ENCODE measurements around the gene SRCAP. TPM values are rescaled to one million over a fixed set of nuclear protein-coding genes. Genes with fewer than 3 reads are reported as not detected.

Gene SRCAP
- total RNA-seq, 1 donor from 2014 or later: 18.1 TPM

- peaks cover 3% of the 10 kb centered on the region for H3K36me3 ChIP-seq (ENCODE audit: control insufficient read depth, insufficient read depth, low read length)
- H3K27me3 ChIP-seq (ENCODE audit: control insufficient read depth, insufficient read depth, low read length): no peaks in the 10 kb centered on the region
- DNase-seq (ENCODE audit: low read depth): no peak
- TF ChIP-seq CTCF (IDR thresholded peaks at IDR 0.05; ENCODE audit: insufficient read depth, low read length, poor library complexity, severe bottlenecking): no peak
- H3K4me3 ChIP-seq (ENCODE audit: low read depth, low read length): no peak overlapping the region
These were observed 57.8 kb downstream of the SRCAP start for GRCh38 chr16:30756781-30757100.

GRCh38 chr16:30757316-30757715 lies 58.3 kb downstream of the SRCAP start:
- DNase-seq (ENCODE audit: low read depth): no peak
- no peak overlapping the region for H3K4me3 ChIP-seq (ENCODE audit: low read depth, low read length)
- no peak for TF ChIP-seq CTCF (IDR thresholded peaks at IDR 0.05; ENCODE audit: insufficient read depth, low read length, poor library complexity, severe bottlenecking)
- no peaks in the 10 kb centered on the region for H3K27me3 ChIP-seq (ENCODE audit: control insufficient read depth, insufficient read depth, low read length)
- H3K36me3 ChIP-seq (ENCODE audit: control insufficient read depth, insufficient read depth, low read length): peaks cover 3% of the 10 kb centered on the region

- Histone ChIP-seq H3K27me3 (ENCODE audit: control insufficient read depth, insufficient read depth, low read length) (no peaks in the 10 kb centered on the region), H3K36me3 (ENCODE audit: control insufficient read depth, insufficient read depth, low read length) (peaks cover 3% of the 10 kb centered on the region), H3K4me3 (ENCODE audit: low read depth, low read length) (no peak overlapping the region)
- no peak for DNase-seq (ENCODE audit: low read depth)
- no peak for TF ChIP-seq CTCF (IDR thresholded peaks at IDR 0.05; ENCODE audit: insufficient read depth, low read length, poor library complexity, severe bottlenecking)
These were observed 60.1 kb downstream of the SRCAP start for GRCh38 chr16:30758988-30759491.

GRCh38 chr16:30760001-30760559 lies 61.1 kb downstream of the SRCAP start:
- Histone ChIP-seq H3K36me3 (ENCODE audit: control insufficient read depth, insufficient read depth, low read length) (peaks cover 6% of the 10 kb centered on the region), H3K4me3 (ENCODE audit: low read depth, low read length) (no peak overlapping the region), H3K27me3 (ENCODE audit: control insufficient read depth, insufficient read depth, low read length) (no peaks in the 10 kb centered on the region)
- DNase-seq (ENCODE audit: low read depth): no peak
- TF ChIP-seq CTCF (IDR thresholded peaks at IDR 0.05; ENCODE audit: insufficient read depth, low read length, poor library complexity, severe bottlenecking): no peak

- no peak for TF ChIP-seq CTCF (IDR thresholded peaks at IDR 0.05; ENCODE audit: insufficient read depth, low read length, poor library complexity, severe bottlenecking)
- Histone ChIP-seq H3K36me3 (ENCODE audit: control insufficient read depth, insufficient read depth, low read length) (peaks cover 6% of the 10 kb centered on the region), H3K27me3 (ENCODE audit: control insufficient read depth, insufficient read depth, low read length) (no peaks in the 10 kb centered on the region), H3K4me3 (ENCODE audit: low read depth, low read length) (peak overlapping the region; percentile 82)
- DNase-seq (ENCODE audit: low read depth): no peak
These were observed 61.8 kb downstream of the SRCAP start for GRCh38 chr16:30760577-30761426.
